UCSD-AML1 (cell line): ENCODE data around the gene PIAS4.

Source experiments
- DNase-seq: peaks from one replicate; lab custom pipeline; 2025; ENCODE audit not compliant: unreplicated experiment; lab: John Stamatoyannopoulos, UW

The PIAS4 gene

DNA sequence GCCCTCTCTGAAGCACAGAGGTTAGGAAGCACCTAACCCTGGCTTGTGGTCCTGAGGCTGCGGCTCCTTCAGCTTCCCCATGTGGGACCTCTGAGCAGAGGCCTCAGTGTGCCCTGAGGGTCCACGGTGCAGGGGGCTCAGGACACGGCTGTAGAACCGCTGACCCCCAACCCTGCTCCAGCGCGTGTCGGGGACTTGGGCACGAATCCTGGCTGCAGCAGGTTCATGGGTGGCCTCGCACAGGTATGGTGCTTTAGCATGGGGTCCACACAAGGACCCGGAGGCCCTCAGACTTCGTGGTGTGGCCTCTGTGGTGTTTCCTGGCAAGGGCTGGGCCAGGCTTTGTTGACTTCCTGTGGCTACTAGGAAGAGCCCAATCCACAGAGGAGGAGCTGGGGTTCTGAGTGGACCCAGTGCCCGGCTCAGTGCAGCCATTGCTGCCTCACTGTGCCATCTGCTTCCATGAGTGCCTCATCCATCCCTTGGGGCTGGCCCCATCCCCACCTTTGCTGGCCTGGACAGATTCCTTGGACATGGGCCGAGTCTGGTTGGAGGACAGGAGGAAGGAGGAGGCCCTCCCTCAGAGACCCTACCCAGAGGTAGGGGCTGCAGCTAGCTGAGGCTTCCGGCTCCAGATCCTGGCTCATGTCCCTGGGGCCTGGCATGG, 34.7 kb downstream of the PIAS4 start:
- no peak for DNase-seq

DNA sequence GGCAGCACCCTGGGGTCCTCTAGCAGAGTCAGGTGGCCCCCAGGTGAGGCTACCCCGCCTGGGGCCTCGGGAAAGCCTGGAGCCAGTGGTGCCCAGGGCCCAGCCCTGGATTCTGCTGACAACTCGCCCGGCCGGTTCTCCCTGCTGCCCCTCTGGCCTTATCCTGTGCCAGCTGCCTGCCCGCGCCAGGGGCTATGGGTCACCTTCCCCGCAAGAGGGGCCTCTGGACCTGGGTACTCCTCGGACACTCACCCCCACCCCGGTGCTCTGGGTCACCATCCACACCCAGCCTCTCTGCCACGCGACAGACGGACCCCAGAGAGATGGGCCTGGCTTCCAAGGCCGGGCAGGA, 35.2 kb downstream of the PIAS4 start:
- DNase-seq, result no peak

DNA sequence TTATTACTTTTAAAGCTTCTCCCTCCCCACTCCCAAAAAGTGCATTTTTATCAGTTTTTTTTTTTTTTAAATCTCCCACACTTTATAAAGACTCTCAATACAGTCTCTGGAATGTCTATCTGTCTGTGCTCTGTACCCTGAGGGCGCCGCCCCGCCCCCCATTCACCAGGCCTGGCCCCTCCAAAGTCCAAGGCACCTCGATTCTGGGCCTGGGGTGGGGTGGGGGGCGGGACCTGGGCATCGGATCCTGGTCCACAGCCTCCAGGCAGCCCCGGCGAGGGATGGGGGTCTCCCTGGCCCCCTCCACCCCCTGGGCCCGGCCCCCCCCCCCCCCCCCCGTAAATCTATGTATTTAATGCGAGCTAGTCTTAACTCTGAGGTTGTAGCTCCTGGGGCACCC, 35.9 kb downstream of the PIAS4 start:
- DNase-seq, result no peak

DNA sequence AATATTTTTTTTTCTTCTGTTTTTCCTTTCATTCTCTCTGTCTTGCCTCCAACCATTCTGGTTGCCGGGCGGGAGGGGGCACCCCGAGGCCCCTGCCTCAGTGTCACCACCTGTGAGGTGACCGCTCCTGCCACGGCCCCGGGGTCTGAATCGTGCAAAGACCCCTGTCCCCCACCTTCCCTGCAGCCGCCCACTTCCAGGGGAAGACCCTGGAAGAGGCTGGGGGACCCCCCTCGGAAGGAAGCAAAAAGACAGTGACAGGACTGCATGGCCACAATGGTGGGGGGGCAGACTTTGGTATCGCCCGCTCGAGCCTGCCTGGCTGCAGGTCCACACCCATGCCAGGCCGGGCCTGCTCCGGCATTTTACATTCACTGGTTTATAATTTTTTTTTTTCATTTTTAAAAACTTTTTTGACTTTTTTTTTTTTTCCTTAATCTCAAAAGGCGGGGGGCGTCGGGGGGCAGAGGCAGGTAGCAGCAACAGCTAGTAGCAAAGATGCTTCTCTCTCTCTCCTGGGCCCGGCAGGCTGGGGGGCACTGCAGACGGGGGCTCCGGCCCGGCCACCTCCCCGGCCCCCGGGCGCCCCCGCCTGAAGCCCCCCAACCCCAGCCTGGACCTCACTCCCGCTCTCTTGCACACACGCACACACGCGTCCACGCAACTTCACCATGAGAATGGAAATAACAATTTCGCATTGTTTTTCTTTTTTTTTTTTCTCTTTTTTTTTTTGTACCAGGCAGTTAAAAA, 36.6 kb downstream of the PIAS4 start:
- no peak for DNase-seq

DNA sequence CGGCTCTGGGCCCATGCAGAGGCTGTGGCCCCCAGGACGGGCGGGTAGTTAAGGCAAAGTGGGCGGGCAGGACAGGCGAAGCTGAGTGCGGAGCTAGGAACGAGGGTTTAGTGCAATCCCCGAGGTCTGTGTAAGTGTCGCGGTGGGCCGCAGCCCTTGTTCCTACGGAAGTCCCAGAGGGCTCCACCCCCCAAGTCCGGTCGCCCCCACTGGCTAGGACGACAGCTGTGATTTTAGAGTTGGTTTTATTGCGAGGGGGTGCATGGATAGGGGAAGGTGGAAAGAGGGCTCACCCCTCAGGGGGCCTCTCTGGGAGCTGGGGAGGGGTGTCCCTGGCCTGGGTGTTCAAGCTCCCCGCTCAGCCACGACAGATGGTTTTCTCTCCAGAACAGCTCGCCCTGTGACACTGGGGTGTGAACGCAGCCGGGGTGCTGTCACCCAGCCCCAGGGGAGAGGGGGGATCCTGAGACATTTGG, 37.5 kb downstream of the PIAS4 start:
- no peak for DNase-seq

DNA sequence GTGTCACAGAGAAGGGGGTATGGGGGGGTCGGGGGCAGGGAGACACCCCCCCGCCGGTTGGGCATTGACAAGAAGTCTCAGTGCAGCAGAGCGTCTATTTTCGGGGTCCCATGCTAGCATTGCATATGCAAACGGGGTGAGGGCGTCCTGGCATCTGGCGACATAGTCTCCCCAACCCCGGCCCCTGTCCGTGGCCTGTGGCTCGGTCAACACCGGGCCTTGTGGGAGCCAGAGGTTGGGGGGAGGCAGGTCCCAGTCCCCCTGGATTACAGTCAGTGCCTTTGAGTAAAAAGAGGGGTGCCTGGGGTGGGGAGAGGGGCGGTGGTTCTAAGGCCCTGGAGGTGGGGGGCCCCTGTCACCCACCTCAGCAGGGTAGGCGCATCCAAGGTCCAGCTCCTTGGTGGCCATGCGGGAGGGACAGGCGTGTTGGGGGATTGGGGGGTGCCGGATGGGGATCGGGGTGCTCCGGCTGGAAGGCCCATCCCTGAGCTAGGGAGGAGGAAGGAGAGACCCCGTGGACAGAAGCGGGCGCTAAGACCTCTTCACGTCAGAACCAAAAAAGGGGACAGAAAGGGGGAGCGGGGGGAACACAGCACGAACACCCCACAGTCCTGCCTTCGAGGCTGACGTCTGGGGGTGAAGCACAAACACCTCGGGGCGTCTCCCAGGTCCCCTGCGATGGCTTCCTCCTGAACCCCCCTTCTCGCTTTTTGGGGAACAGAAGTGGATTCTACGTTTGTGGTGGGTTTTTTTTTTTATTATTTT, 38.2 kb downstream of the PIAS4 start:
- no peak for DNase-seq

DNA sequence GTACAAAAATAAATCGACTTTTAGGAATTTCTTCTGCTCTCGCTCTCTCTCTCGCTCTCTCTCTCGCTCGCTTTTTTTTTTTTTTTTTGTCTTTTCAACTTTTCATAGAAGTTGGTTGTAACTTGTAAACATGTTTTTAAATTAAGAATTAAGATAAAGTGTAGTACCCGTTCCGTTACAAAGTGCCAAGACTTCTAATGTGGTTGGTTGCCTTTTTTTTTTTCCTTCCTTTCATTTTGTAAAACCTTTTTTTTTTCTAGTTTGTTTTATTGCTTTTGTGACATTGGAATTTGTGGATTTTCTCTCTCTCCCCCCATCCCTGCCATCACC, 38.8 kb downstream of the PIAS4 start:
- no peak for DNase-seq

DNA sequence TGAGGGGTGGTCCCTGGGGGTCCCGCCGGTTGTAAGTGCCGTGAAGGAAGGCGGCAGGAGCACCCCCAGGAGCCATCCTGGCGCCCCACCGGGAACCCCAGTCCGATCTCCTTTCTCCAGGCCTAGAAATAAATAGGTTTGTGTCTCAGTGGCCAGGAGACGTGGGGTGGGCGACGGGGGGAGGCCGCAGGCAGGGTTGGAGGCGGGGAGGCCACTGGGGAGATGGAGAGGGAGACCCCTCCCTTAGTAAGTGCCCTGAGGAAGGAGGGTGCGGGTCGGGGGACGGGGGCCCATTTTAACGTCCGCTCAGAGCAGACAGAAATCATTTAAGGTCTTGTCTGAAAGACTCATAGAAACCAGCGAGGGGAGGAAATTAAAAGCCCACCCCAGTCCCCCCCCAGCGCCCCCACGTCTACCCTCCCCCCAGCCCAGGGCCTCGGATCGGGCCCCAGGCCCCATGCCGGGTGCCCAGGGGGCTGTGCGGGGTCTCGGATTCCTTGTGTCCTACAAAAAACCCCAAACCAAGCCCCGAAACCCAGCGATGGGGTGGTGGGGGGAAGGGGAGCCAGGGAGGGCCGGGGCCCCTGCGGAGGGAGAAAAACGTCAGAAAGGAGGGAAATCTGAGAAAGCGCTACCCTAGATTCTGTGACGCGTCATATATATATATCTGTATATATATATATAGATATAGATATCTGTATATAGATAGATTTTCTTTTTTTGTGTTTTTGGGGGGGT, 39.6 kb downstream of the PIAS4 start:
- DNase-seq, result no peak

DNA sequence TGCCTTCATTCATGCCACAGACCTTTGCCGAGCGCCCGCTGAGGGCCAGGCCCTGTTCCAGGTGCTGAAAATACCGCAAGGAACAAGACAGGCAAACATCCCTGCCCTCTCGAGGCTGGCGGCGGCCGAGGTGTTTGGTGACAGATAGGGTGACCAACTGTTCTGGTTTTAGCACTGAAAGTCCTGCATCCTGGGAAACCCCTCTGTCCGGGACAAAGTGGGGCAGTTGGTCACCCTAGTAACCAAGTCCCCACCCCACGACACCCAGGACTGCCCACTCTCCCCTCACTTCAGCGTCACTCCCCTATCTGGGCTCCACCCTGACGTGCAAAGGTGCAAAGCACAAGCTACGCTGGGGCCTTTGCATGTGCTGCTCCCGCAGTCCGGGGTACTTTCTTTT, 41.9 kb downstream of the PIAS4 start:
- no peak for DNase-seq

DNA sequence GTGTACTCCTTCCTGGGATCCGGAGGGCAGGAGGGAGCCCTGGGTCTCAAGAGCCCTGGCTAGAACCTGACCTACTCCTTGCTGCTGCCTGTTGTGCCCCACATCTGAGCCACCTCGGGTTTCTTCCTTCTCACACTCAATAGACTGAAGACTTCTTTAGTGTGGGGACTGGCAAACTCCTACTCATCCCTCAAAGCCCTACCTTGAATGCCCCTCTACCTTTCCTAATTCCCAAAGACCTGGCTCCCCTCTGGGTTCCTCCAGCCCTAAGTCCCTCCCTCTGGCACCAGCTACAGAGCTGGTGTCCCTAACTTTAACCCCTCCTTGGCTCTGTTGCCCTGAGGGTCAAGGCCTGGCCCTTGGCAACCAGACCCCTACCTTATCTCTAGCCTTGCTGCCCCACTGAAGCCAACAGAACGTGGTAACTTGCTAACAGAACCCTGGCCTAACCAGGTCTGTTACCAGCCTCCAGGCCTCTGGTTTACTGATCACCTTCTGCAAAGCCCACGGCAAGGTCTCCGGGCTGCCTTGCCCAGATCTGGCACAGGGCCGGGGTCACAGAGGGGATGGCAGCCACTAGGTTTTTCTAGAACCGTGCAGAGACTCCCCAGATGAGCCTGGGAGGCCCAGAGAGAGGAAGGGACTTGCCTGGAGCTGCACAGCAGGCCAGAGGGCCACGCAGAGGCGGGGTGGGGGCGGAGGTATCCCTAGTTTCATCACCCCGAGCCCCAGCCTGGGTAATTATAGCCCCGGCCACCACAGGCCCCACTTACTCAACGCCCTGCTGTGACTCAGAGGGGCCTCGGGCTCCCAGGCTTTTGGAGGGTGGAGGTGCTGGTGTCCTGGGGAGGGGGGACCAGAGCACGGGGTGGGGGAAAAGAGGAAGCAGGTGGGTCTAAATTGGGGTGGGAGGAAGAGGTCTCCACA, 43.9 kb downstream of the PIAS4 start:
- DNase-seq, result no peak

DNA sequence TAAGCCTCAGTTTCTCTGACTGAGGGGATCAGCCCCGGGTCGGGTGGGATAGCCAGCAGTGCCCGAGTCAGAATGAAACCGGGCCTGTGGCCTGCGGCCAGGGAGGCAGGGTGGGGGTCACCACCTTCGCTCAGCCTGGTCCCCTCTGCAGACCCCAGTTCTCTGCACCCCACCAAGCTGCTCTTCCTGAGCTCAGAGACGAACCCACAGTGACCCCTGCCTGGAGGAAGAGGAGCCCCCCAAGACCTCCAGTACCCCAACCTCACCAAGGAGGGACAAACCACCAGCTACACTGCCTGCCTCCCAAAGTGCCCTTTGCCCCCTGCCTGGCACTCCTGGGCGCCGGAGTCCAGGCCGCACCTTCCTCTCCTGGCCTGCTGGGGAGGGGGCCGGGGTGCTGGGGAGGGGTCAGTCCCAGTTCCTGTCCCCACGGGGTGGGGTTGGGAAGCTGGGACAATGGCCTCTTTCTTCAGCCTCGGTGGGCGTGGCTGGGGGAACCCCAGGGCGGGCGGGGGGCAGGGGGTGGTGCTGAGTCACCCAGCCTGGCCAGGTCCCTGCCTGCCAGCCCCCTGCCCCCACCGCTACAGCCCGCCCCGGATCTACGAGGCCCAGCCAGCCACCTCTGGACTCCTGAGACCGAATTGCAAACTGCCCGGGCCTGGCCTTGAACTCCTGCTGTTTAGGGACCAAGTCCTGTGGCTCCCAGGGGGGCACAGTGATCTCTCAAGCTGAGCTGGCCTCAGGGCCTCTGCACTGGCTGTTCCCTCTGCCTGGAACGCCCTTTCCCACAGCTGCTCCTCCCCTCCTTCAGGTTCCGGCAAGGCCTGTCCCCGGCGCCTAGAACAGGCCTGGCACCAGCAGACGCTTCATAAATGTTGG, 44.8 kb downstream of the PIAS4 start:
- no peak for DNase-seq

DNA sequence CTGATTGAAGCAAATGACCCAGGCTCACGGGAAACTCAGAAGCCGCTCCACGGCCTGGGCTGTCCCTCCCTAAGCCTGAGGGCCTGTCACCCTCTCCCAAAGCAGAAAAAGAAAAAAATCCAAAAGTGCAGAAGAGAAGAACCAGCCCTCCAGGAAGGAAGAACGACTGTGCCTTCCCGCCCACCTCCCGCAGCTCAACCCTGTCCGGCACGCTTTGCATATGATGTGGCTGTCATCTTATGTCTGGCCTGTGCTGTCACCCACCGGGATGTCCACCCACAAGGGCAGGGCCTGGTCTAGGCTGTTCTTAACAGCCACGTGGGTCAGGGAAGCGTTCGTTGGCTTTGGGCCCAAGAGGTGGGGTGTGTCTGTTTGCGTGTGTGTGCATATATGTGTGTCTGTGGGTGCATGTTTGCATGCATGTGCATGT, 45.5 kb downstream of the PIAS4 start:
- DNase-seq, result no peak

DNA sequence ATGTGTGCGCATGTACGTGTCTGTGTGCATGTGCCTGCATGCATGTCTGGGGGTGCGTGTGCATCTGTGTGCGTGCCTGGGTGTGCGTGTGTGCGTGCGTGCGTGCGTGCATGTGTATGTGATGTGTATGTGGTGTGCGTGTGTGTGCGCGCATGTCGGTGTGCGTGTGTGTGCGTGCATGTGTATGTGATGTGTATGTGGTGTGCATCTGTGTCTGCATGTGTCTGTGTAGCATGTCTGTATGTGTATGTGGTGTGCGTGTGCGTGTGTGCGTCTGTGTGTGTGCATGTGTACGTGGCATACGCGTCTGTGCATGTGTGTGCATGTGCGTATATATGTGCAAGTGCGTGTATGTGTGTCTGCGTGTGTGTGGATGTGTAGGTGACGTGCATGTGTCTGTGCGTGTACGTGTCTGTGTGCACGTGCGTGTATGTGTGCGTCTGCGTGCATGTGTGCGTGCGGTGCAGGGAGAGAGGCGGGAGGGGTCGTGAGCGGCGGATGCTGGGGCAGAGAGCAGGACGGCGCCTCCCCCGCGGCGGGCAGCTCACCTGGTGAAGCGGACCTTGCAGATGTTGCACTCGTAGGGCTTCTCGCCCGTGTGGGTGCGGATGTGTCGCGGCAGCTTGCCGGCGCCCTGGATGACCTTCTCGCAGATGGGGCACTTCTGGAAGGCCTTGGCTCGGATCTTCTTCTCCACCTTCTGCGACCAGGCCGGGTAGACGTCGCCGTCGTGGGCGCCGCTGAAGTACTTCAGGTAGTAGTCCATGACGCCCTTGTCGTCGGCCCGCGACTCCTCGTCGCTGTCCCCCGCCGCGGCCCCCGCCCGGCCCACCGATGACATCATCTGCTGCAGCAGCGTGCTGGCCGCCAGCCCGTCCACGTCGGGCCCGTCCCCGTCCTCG, 46.1 kb downstream of the PIAS4 start:
- no peak for DNase-seq

DNA sequence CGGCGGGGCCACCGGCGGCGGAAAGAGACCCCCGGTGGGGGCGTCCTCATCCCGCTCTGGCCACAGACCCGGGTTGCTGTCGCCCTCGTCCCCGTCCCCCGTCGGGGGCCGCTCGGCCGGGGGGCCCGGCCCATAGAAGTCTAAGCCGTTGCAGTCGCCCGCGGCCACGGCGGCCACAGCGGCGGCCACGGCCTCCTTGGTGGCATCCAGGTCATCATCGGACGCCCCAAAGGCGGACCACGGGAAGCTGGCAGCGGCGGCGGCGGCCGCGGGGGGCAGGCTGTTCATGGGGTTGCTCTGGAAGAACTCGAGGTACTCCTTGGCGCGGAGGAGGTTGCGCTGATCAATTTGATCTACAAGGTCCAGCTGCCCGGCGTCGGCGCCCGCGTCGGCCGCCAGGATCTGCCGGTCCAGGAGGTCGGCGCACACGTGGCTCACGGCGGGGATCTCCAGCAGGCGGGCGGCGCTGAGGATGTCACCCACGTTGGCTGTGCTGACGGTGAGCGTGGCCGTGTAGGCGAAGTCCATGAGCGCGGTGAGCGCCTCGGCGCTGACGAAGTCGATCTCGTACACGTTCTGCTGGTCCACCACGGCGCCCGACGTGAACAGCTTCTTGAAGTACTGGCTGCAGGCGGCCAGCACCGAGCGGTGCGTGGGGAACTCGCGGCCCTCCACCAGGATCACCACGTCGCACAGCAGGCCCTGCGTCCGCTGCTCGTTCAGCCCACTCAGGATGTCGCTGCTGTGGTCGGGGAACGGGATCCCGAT, 47.1 kb downstream of the PIAS4 start:
- no peak for DNase-seq

DNA sequence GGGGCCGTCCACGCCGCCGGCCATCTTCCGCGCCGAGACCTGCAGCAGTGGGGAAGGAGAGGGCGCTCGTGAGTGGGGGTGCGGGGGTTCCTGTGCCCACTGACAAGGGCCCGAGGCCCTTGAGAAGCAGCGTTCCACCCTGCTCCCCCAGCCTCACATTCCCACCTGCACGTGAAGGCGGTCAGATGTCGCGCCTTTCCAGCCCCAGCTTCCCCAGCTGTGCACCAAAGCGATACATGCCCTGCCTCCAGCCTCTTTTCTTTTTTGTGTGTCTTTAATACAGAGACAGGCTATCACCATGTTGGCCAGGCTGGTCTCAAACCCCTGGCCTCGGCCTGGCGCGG, 47.6 kb downstream of the PIAS4 start:
- DNase-seq, result no peak

DNA sequence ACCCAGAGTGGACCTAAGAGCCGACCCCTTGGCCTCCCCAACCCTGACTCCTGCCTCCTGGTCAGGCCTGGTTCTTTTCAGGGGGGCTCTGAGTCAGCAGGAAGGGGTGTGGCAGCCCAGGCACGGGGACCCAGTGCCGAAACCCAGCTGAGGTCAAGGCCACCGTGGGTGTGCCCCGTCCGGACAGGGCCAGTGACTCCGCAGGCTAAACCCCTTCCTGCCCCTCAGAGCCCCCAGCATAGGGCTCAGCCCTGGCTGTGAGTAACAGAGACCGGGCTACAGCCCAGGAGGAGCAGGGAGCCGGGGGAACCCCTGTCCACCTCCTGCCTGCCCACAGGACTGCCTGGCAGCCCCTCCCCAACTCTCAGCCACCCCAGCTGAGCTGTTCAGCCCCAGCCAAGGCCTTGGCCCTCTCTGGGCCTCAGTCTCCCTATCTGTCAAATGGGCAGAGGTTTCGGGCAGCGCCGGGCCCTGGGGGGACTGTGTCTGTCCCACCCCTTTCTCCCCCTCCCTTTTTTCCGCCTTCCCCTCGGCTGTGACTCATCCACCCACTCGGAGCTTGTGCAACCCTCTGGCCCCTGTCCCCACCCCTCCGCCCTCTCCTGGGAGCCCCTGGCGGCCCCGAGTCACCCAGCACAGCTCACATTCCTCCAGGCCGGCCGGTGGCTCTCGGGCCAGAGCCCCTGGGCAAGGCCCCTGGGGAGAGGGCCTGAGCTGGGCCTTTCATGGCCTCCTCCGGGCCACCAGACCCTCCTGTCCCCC, 50.6 kb downstream of the PIAS4 start:
- no peak for DNase-seq
